GM12872 (cell line): ENCODE measurements around the gene IL15RA.

Source experiments
- CTCF ChIP-seq: IDR thresholded peaks from 3 replicates; pipeline ENCODE4 v1.5.1; 2011; ENCODE audit warnings: low read depth, mild to moderate bottlenecking, low read length, moderate library complexity; ENCODE audit not compliant: insufficient read depth

IL15RA gene

GRCh38 chr10:5937016-5937415 is 40.3 kb downstream of the IL15RA start:
- TF ChIP-seq CTCF: no peak

GRCh38 chr10:5935628-5936027 is 41.7 kb downstream of the IL15RA start:
- TF ChIP-seq CTCF: no peak

- no peak for TF ChIP-seq CTCF
Observed at GRCh38 chr10:5933909-5934546, 43.3 kb downstream of the IL15RA start.

GRCh38 chr10:5932345-5932744 is 45.0 kb downstream of the IL15RA start:
- TF ChIP-seq CTCF: no peak

GRCh38 chr10:5930272-5930671 is 47.1 kb downstream of the IL15RA start:
- TF ChIP-seq CTCF: no peak

GRCh38 chr10:5929442-5929841 is 47.9 kb downstream of the IL15RA start:
- TF ChIP-seq CTCF: no peak

GRCh38 chr10:5927306-5927705 is 50.0 kb downstream of the IL15RA start:
- no peak for TF ChIP-seq CTCF
